HG03039 (cell line): Measurements from ENCODE around the gene BTBD9.

Source experiments
- ATAC-seq: cut with Tn5 transposase; IDR thresholded peaks from one replicate; pipeline ENCODE4 v1.9.1; 2021; ENCODE audit warnings: mild to moderate bottlenecking, moderate library complexity; ENCODE audit not compliant: unreplicated experiment

The BTBD9 gene

GRCh38 chr6:38220069-38220723 is 419.5 kb downstream of the BTBD9 start:
- ATAC-seq = no peak

GRCh38 chr6:38218235-38218634 is 421.5 kb downstream of the BTBD9 start:
- no peak for ATAC-seq

GRCh38 chr6:38216451-38216850 is 423.3 kb downstream of the BTBD9 start:
- ATAC-seq = no peak

DNA sequence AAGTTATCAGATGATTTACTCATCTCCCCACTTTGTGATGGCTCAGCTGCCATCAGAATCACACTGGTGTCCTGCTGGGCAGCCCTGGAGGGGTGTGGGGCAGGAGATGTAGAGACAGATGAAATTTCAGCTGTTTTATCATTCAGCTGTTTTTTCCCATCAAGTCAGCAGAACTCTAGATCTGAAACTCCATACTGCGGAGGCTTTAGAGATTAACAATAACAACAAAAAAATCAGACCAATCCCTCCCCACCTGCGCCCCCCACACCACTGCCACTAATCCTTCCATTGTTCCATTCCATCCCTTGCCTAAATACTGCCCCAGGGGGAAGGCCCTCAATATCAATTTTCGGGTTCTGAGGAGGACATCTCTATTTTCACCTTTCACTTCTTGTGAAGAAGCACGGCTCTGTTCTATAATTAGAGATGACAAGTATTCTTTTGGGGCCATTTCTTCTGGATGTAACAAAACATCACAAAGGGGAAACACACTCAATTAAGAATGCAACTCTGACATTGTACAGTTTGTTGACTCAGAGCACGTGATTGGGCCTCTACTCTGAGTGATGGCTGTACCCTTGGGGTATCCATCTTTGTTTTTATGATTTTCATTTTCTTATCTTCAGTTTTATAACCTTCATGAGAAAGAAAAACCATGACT is 423.9 kb downstream of the BTBD9 start:
- ATAC-seq = no peak

DNA sequence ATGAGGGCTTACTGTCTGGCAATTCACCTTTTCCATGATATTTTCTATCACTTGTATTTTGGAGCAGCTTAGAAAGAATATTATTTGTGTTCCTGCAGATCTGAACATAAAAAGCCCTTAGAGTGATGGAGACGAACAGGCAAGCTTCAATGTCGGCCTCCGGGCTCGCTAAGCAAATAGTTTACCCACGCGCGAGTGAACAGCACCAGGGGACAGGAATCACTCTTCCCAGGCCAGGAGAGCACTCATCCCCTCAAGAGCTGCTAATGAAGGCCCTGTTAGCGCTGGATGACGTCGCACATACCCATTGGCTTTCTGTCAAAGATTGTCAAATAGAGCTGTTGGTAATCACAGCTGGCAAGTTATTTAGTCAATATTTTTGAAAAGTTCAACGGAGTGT is 424.5 kb downstream of the BTBD9 start:
- no peak for ATAC-seq

GRCh38 chr6:38214159-38214558 is 425.6 kb downstream of the BTBD9 start:
- no peak for ATAC-seq

- no peak for ATAC-seq
Observed at GRCh38 chr6:38213251-38213658, 426.5 kb downstream of the BTBD9 start.

DNA sequence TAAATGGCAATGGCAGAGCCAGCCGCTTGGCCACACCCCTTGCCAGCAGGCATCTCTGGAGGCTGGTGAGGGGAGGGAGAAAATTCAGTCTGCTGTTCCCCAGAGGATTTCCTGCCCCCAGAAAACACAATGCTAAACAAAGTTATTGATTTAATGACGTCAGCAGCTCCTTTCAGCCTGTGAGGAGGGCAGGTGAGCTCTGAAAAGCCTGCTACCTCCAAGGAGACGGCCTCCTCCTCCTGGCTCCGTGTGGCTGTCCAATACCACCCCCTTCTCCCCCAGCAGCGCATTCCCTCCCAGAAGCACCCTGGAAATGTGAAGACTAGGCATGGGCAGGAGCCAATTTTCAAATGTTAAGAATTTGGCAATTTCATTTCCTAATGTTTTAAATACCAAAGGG is 427.1 kb downstream of the BTBD9 start:
- no peak for ATAC-seq

DNA sequence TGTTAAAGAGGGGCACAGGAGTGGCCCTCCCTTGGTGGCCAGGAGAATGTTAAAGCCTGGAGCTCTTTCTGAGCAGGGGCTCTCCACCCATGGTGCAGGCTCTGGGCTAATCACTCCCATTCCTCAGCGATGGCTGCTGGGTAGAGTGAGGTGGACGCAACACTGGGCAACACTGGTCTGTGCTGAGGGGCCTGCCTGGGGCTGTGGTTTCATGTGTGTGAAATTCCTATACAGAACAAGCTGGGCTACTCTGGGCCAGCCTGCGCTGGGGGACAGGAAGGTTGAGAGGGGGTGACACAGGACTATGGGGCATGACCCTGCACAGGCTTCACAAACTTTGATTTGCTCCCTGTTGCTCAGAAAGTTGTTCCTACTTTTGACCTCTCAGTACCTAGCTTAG is 427.6 kb downstream of the BTBD9 start:
- ATAC-seq = no peak

- no peak for ATAC-seq
Observed at GRCh38 chr6:38209371-38210260, 430.1 kb downstream of the BTBD9 start.

DNA sequence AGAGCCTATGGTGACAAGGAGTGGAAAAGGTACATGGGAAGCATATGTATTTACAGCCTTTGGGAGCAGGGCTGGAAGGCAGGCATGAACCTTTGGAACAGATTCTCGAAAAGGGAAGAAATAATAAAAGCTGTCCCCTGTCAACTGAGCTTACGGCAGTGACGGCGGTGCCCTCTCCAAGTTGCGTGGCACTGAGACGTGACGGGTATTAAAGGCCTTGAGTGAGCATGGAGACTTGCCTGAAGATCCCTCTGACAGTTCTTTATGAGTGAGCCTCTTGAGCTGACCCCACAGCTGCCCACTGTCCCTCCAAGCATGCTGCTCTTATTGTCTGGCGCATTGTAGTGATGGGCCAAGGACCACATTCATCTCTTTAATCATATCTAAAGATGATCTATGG is 431.7 kb downstream of the BTBD9 start:
- ATAC-seq = no peak

DNA sequence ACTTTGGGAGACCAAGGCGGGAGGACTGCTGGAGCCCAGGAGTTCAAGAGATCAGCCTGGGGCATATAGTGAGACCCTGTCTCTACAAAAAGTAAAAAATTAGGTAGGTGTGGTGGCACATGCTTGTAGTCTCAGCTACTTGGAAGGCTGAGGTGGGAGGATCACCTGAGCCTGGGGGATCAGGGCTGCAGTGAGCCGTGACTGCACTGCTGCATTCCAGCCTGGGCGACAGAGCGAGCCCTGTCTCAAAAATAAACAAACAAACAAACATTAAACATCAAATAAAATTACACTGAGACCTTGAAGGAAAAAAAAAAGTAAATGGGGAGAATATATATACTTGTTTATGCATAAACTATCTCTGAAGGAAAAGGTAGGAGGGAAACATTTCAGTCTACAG is 432.4 kb downstream of the BTBD9 start:
- no peak for ATAC-seq

- ATAC-seq = no peak
Observed at GRCh38 chr6:38198219-38198618, 441.5 kb downstream of the BTBD9 start.

- ATAC-seq = no peak
Observed at GRCh38 chr6:38195113-38195635, 444.6 kb downstream of the BTBD9 start.

DNA sequence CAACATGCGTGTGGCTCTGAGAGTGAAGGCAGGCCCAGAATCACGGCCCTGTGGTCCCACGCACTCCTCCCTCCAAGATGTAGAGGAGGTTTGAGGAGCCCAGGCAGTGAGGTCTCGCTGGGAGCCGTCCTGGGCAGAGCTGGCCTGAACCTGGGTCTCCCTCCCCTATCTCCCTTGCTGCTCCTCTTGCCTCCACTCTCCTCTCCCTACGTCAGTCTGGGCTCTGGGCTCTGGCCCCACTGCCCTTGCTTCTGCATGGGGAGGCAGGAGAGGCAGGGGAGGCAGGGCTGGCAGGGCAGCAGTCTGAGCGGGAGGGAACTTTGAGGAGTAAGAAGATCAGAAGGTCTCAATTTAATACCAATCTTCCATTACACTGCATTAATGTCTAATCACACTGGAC is 445.1 kb downstream of the BTBD9 start:
- ATAC-seq = no peak

- no peak for ATAC-seq
Observed at GRCh38 chr6:38194282-38194572, 445.5 kb downstream of the BTBD9 start.

- ATAC-seq = no peak
Observed at GRCh38 chr6:38193481-38194281, 446.0 kb downstream of the BTBD9 start.

- ATAC-seq = no peak
Observed at GRCh38 chr6:38193051-38193450, 446.7 kb downstream of the BTBD9 start.

DNA sequence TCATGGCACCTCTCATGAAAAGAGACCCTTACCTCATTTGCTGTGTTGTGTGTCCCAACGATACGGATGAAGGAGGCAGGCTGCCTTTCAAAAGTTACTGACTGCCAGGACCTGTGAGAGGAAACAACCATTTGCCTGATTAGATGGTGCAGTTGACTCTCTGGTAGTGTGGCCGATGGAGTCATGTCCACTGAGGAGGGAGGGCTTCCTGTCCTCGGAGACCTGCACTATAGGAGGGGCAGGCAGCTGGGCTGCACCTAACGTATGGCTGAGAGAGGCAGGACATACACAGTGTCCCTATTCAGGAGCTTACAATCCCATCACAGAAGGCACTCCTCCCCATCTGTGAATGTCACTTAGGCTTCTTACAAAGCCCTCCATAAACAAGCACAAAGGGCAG is 447.2 kb downstream of the BTBD9 start:
- no peak for ATAC-seq

DNA sequence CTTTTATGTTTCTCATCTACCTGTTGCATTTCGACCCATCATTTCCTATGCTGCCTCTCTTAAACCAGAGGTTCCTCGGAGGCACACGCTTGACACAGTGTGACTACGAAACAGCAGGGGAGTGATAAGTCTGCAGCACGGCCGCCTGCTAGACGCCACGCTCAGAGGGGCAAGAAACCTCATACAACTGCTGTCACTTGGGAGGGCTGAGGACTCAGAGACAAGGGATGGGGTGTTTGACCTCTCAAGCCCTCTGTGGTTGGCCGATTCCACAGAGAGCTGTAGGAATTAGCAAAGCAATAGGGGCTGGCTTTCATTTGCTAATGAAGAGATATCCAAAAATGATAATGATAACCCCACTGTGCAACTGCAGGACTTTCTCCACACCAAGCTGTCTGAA is 447.7 kb downstream of the BTBD9 start:
- no peak for ATAC-seq

DNA sequence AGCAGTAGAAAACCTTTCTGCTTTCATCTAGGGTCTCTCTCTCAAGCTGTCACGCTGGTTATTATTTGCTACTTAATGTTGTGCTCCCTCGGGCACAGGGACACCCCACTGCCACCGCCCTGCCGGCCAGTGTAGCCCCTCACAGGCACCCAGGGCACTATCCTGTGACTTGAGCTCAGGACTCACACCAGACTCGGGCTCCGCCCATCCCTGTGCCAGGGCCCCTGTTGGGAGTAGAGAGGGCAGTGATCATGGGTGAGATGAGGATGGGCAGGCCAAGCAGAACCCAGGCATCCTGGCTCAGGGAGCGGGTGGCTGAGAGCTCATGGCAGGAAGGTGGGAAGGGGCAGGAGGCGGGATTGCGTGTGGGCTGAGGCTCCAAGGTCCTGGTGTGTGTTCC is 448.3 kb downstream of the BTBD9 start:
- no peak for ATAC-seq
